Measurements from ENCODE around the gene PFKFB2. TPM values are rescaled to one million over a fixed set of nuclear protein-coding genes. Genes with fewer than 3 reads are reported as not detected.
A peak's percentile ranks its signal among the peaks of the same experiment; 100 is the strongest.

Gene PFKFB2
- total and polyA plus RNA-seq, 4 donors, result 1.5 to 5.9 (median 3.0) TPM

- DNase-seq (ENCODE audit: low spot score), result peak; percentile 92
- WGBS, result under 1% methylated on average over 47 of the region's 47 CpGs
These were observed 2.4 kb upstream of the PFKFB2 start for GRCh38 chr1:207050480-207051190.

More at GRCh38 chr1:207050480-207051190, 2.4 kb upstream of the PFKFB2 start:
- TF ChIP-seq MAX (IDR thresholded peaks at IDR 0.05), result peak; percentile 39
- no peak for TF ChIP-seq HNF4G (IDR thresholded peaks at IDR 0.05)
- no peak for TF ChIP-seq FOXA1 (IDR thresholded peaks at IDR 0.05)
- no peak for TF ChIP-seq SP1 (IDR thresholded peaks at IDR 0.05)
- peak; percentile 100 for TF ChIP-seq ZBTB33 (IDR thresholded peaks at IDR 0.05)
- TF ChIP-seq HNF4A (conservative IDR thresholded peaks at IDR 0.05), result no peak
- no peak for TF ChIP-seq TAF1 (conservative IDR thresholded peaks at IDR 0.05)
- peak; percentile 99 for TF ChIP-seq YY1 (IDR thresholded peaks at IDR 0.05)
- TF ChIP-seq RXRA (IDR thresholded peaks at IDR 0.05), result peak in 1 of 2 donors; percentile 3
- TF ChIP-seq REST (IDR thresholded peaks at IDR 0.05), result no peak
- no peak for TF ChIP-seq FOXA2 (IDR thresholded peaks at IDR 0.05)
- TF ChIP-seq NR2F2 (IDR thresholded peaks at IDR 0.05), result no peak
- no peak for TF ChIP-seq JUND (IDR thresholded peaks at IDR 0.05)
- Histone ChIP-seq H3K4me1 (ENCODE audit: control insufficient read depth in 4 of 4, insufficient read depth in 4 of 4, low read length in 3 of 4) (peaks cover 1 to 39% (median 12%) of the 10 kb centered on the region in 4 donors), H3K4me3 (ENCODE audit: low read depth in 1 of 3, low read length in 3 of 3) (peak overlapping the region; percentile 78 to 99 (median 84)), H3K9ac (ENCODE audit: low read depth in 1 of 2, low read length in 2 of 2) (peak overlapping the region; percentile 81 to 95), H3K9me3 (ENCODE audit: control insufficient read depth in 4 of 4, low read length in 3 of 4) (no peaks in the 10 kb centered on the region), H3K27ac (ENCODE audit: low read depth in 1 of 2, low read length in 2 of 2) (peak overlapping the region; percentile 81 to 82), H3K27me3 (ENCODE audit: control insufficient read depth in 4 of 4, insufficient read depth in 4 of 4, low read length in 3 of 4) (no peaks in the 10 kb centered on the region), H3K36me3 (ENCODE audit: control insufficient read depth in 4 of 4, insufficient read depth in 3 of 4, low read depth in 1 of 4, low read length in 3 of 4) (peaks cover 0 to 18% (median 3%) of the 10 kb centered on the region in 4 donors)
